ENCODE measurements around the gene C10orf90.

Gene C10orf90

GRCh38 chr10:126674741-126675515 lies 4.4 kb upstream of the C10orf90 start:
- no peak for TF ChIP-seq ZFX (IDR thresholded peaks at IDR 0.05; ENCODE audit: borderline replicate concordance)
- no peak for TF ChIP-seq CTCF (IDR thresholded peaks at IDR 0.05)
- H3K27ac ChIP-seq: no peak overlapping the region

- H3K27ac ChIP-seq: no peak overlapping the region
- TF ChIP-seq CTCF (IDR thresholded peaks at IDR 0.05) (no peak), ZFX (IDR thresholded peaks at IDR 0.05; ENCODE audit: borderline replicate concordance) (no peak)
Observed at GRCh38 chr10:126673565-126673964, 3.1 kb upstream of the C10orf90 start.

GRCh38 chr10:126671402-126671975 lies 996 bp upstream of the C10orf90 start:
- TF ChIP-seq CTCF (IDR thresholded peaks at IDR 0.05) (no peak), ZFX (IDR thresholded peaks at IDR 0.05; ENCODE audit: borderline replicate concordance) (no peak)

GRCh38 chr10:126670895-126671261 lies 385 bp upstream of the C10orf90 start:
- H3K27ac ChIP-seq: no peak overlapping the region
- no peak for TF ChIP-seq ZFX (IDR thresholded peaks at IDR 0.05; ENCODE audit: borderline replicate concordance)

More at GRCh38 chr10:126671402-126671975, 996 bp upstream of the C10orf90 start:
- H3K27ac ChIP-seq: no peak overlapping the region

GRCh38 chr10:126669168-126669567 lies 1.3 kb downstream of the C10orf90 start:
- no peak for TF ChIP-seq ZFX (IDR thresholded peaks at IDR 0.05; ENCODE audit: borderline replicate concordance)
- no peak for TF ChIP-seq CTCF (IDR thresholded peaks at IDR 0.05)
- H3K27ac ChIP-seq: no peak overlapping the region

GRCh38 chr10:126668505-126668904 lies 2.0 kb downstream of the C10orf90 start:
- H3K27ac ChIP-seq: no peak overlapping the region
- TF ChIP-seq ZFX (IDR thresholded peaks at IDR 0.05; ENCODE audit: borderline replicate concordance): no peak
- no peak for TF ChIP-seq CTCF (IDR thresholded peaks at IDR 0.05)

GRCh38 chr10:126667568-126667967 lies 2.9 kb downstream of the C10orf90 start:
- H3K27ac ChIP-seq: no peak overlapping the region
- TF ChIP-seq ZFX (IDR thresholded peaks at IDR 0.05; ENCODE audit: borderline replicate concordance): no peak
- TF ChIP-seq CTCF (IDR thresholded peaks at IDR 0.05): no peak

Measured in 22Rv1 (cell line).